ENCODE measurements around the gene SORCS1.

SORCS1 gene

GRCh38 chr10:106925191-106925590 lies 239.3 kb downstream of the SORCS1 start:
- ChIA-PET POLR2A (no interaction called here), CTCF (no interaction called here)
- peak; percentile 34 for DNase-seq (ENCODE audit: extremely low spot score)
- TF ChIP-seq FOXK2 (IDR thresholded peaks at IDR 0.05) (no peak), ZNF384 (IDR thresholded peaks at IDR 0.05) (no peak), L3MBTL2 (conservative IDR thresholded peaks at IDR 0.05) (no peak), ARNT (IDR thresholded peaks at IDR 0.05) (no peak), HDGF (IDR thresholded peaks at IDR 0.05; ENCODE audit: borderline replicate concordance) (no peak), PKNOX1 (IDR thresholded peaks at IDR 0.05) (no peak)

- DNase-seq (ENCODE audit: extremely low spot score) = no peak
- TF ChIP-seq ARNT (IDR thresholded peaks at IDR 0.05) = no peak
- TF ChIP-seq FOXA1 (IDR thresholded peaks at IDR 0.05) = no peak
- no peak for TF ChIP-seq SP1 (IDR thresholded peaks at IDR 0.05)
- TF ChIP-seq HDGF (IDR thresholded peaks at IDR 0.05; ENCODE audit: borderline replicate concordance) = no peak
- TF ChIP-seq ELF4 (IDR thresholded peaks at IDR 0.05) = no peak
- no peak for TF ChIP-seq LEF1 (IDR thresholded peaks at IDR 0.05; ENCODE audit: borderline replicate concordance)
- no peak for TF ChIP-seq SUZ12 (IDR thresholded peaks at IDR 0.05)
- TF ChIP-seq CTBP1 (IDR thresholded peaks at IDR 0.05; ENCODE audit: borderline replicate concordance) = no peak
- TF ChIP-seq ZNF384 (IDR thresholded peaks at IDR 0.05) = no peak
- TF ChIP-seq TARDBP (IDR thresholded peaks at IDR 0.05) = no peak
- TF ChIP-seq L3MBTL2 (conservative IDR thresholded peaks at IDR 0.05) = no peak
- TF ChIP-seq NFRKB (IDR thresholded peaks at IDR 0.05) = no peak
- TF ChIP-seq FOXK2 (IDR thresholded peaks at IDR 0.05) = no peak
- TF ChIP-seq PKNOX1 (IDR thresholded peaks at IDR 0.05) = no peak
- TF ChIP-seq BHLHE40 (IDR thresholded peaks at IDR 0.05; ENCODE audit: borderline replicate concordance) = no peak
- TF ChIP-seq FOXM1 (IDR thresholded peaks at IDR 0.05; ENCODE audit: borderline replicate concordance) = no peak
- ChIA-PET POLR2A (no interaction called here), CTCF (no interaction called here)
Measured at GRCh38 chr10:106920538-106920937, 244.0 kb downstream of the SORCS1 start.

- ChIA-PET CTCF (no interaction called here), POLR2A (no interaction called here)
- no peak for DNase-seq (ENCODE audit: extremely low spot score)
- TF ChIP-seq SUZ12 (IDR thresholded peaks at IDR 0.05) = no peak
Measured at GRCh38 chr10:106919871-106920282, 244.6 kb downstream of the SORCS1 start.

GRCh38 chr10:106917452-106918055 lies 247.0 kb downstream of the SORCS1 start:
- POLR2A ChIA-PET = no interaction called here
- no peak for TF ChIP-seq SP1 (IDR thresholded peaks at IDR 0.05)
- no peak for DNase-seq (ENCODE audit: extremely low spot score)
- CTCF ChIA-PET = no interaction called here

GRCh38 chr10:106914016-106914415 lies 250.5 kb downstream of the SORCS1 start:
- ChIA-PET POLR2A (no interaction called here), CTCF (no interaction called here)
- TF ChIP-seq HDGF (IDR thresholded peaks at IDR 0.05; ENCODE audit: borderline replicate concordance) = no peak
- TF ChIP-seq TARDBP (IDR thresholded peaks at IDR 0.05) = no peak
- no peak for TF ChIP-seq FOXM1 (IDR thresholded peaks at IDR 0.05; ENCODE audit: borderline replicate concordance)
- peak; percentile 82 for TF ChIP-seq PKNOX1 (IDR thresholded peaks at IDR 0.05)
- TF ChIP-seq FOXA1 (IDR thresholded peaks at IDR 0.05) = no peak
- TF ChIP-seq SUZ12 (IDR thresholded peaks at IDR 0.05) = no peak
- no peak for TF ChIP-seq FOXK2 (IDR thresholded peaks at IDR 0.05)
- no peak for TF ChIP-seq ELF4 (IDR thresholded peaks at IDR 0.05)
- DNase-seq (ENCODE audit: extremely low spot score) = no peak

- DNase-seq (ENCODE audit: extremely low spot score) = no peak
- CTCF ChIA-PET = interaction anchor here (0.7 kb wide), 1 partner anchor 47 kb away, joined by 3 read pairs; no protein-coding TSS in a partner anchor
- TF ChIP-seq TARDBP (IDR thresholded peaks at IDR 0.05) (no peak), BHLHE40 (IDR thresholded peaks at IDR 0.05; ENCODE audit: borderline replicate concordance) (no peak), FOXM1 (IDR thresholded peaks at IDR 0.05; ENCODE audit: borderline replicate concordance) (no peak), LEF1 (IDR thresholded peaks at IDR 0.05; ENCODE audit: borderline replicate concordance) (no peak), FOXA1 (IDR thresholded peaks at IDR 0.05) (no peak), L3MBTL2 (conservative IDR thresholded peaks at IDR 0.05) (no peak), ELF4 (IDR thresholded peaks at IDR 0.05) (no peak), CTBP1 (IDR thresholded peaks at IDR 0.05; ENCODE audit: borderline replicate concordance) (no peak), PKNOX1 (IDR thresholded peaks at IDR 0.05) (no peak), ZNF384 (IDR thresholded peaks at IDR 0.05) (no peak), NFRKB (IDR thresholded peaks at IDR 0.05) (no peak), FOXK2 (IDR thresholded peaks at IDR 0.05) (no peak), HDGF (IDR thresholded peaks at IDR 0.05; ENCODE audit: borderline replicate concordance) (no peak)
- POLR2A ChIA-PET = no interaction called here
Measured at GRCh38 chr10:106913348-106913747, 251.2 kb downstream of the SORCS1 start.

GRCh38 chr10:106911096-106911495 lies 253.4 kb downstream of the SORCS1 start:
- DNase-seq (ENCODE audit: extremely low spot score) = no peak
- ChIA-PET POLR2A (no interaction called here), CTCF (no interaction called here)
- no peak for TF ChIP-seq SUZ12 (IDR thresholded peaks at IDR 0.05)
- TF ChIP-seq ELF4 (IDR thresholded peaks at IDR 0.05) = no peak
- TF ChIP-seq LEF1 (IDR thresholded peaks at IDR 0.05; ENCODE audit: borderline replicate concordance) = no peak
- TF ChIP-seq FOXM1 (IDR thresholded peaks at IDR 0.05; ENCODE audit: borderline replicate concordance) = no peak
- TF ChIP-seq TARDBP (IDR thresholded peaks at IDR 0.05) = no peak
- no peak for TF ChIP-seq ARNT (IDR thresholded peaks at IDR 0.05)
- TF ChIP-seq SP1 (IDR thresholded peaks at IDR 0.05) = no peak
- TF ChIP-seq FOXA1 (IDR thresholded peaks at IDR 0.05) = no peak
- no peak for TF ChIP-seq FOXK2 (IDR thresholded peaks at IDR 0.05)
- TF ChIP-seq CTBP1 (IDR thresholded peaks at IDR 0.05; ENCODE audit: borderline replicate concordance) = no peak
- no peak for TF ChIP-seq HDGF (IDR thresholded peaks at IDR 0.05; ENCODE audit: borderline replicate concordance)
- TF ChIP-seq ZNF384 (IDR thresholded peaks at IDR 0.05) = no peak

Data from HEK293T (cell line).